ENCODE results near the gene OSBPL2.

- no peak for TF ChIP-seq CTCF (IDR thresholded peaks at IDR 0.05 in 2 of 3, conservative IDR thresholded peaks at IDR 0.05 in 1 of 3; ENCODE audit: borderline replicate concordance in 1 of 3, insufficient read depth in 1 of 3, low read depth in 2 of 3, low read length in 2 of 3)
- TF ChIP-seq YY1 (IDR thresholded peaks at IDR 0.05; ENCODE audit: extremely low read depth, insufficient replicate concordance, low read depth, low read length) = no peak
- no peak for TF ChIP-seq SIN3A (IDR thresholded peaks at IDR 0.05; ENCODE audit: low read depth)
Measured at GRCh38 chr20:62215991-62216635, 22.2 kb upstream of the OSBPL2 start.

Data from HCT116 (cell line).